ENCODE measurements around the gene ECE1.

Gene ECE1

GRCh38 chr1:21278860-21279845 lies 11.1 kb downstream of the ECE1 start:
- Histone ChIP-seq H3K9me3 (ENCODE audit: control insufficient read depth, low read length) (no peaks in the 10 kb centered on the region), H3K9ac (ENCODE audit: low read length) (peak overlapping the region; percentile 26), H3K4me1 (ENCODE audit: control insufficient read depth, insufficient read depth, low read length) (peaks cover 31% of the 10 kb centered on the region), H3K36me3 (ENCODE audit: control insufficient read depth, insufficient read depth, low read length) (no peaks in the 10 kb centered on the region), H3K4me3 (ENCODE audit: low read length) (no peak overlapping the region), H3K27me3 (ENCODE audit: control insufficient read depth, insufficient read depth, low read length) (no peaks in the 10 kb centered on the region)

GRCh38 chr1:21278208-21278859 lies 11.9 kb downstream of the ECE1 start:
- no peak overlapping the region for H3K4me3 ChIP-seq (ENCODE audit: low read length)
- no peaks in the 10 kb centered on the region for H3K36me3 ChIP-seq (ENCODE audit: control insufficient read depth, insufficient read depth, low read length)
- no peaks in the 10 kb centered on the region for H3K27me3 ChIP-seq (ENCODE audit: control insufficient read depth, insufficient read depth, low read length)
- H3K9me3 ChIP-seq (ENCODE audit: control insufficient read depth, low read length) = no peaks in the 10 kb centered on the region
- peaks cover 31% of the 10 kb centered on the region for H3K4me1 ChIP-seq (ENCODE audit: control insufficient read depth, insufficient read depth, low read length)
- peak overlapping the region; percentile 16 for H3K9ac ChIP-seq (ENCODE audit: low read length)

- Histone ChIP-seq H3K9ac (ENCODE audit: low read length) (no peak overlapping the region), H3K36me3 (ENCODE audit: control insufficient read depth, insufficient read depth, low read length) (no peaks in the 10 kb centered on the region), H3K27me3 (ENCODE audit: control insufficient read depth, insufficient read depth, low read length) (no peaks in the 10 kb centered on the region), H3K4me3 (ENCODE audit: low read length) (no peak overlapping the region), H3K4me1 (ENCODE audit: control insufficient read depth, insufficient read depth, low read length) (peaks cover 31% of the 10 kb centered on the region), H3K9me3 (ENCODE audit: control insufficient read depth, low read length) (no peaks in the 10 kb centered on the region)
Measured at GRCh38 chr1:21277180-21277579, 13.1 kb downstream of the ECE1 start.

- H3K9ac ChIP-seq (ENCODE audit: low read length) = no peak overlapping the region
- no peaks in the 10 kb centered on the region for H3K9me3 ChIP-seq (ENCODE audit: control insufficient read depth, low read length)
- H3K4me1 ChIP-seq (ENCODE audit: control insufficient read depth, insufficient read depth, low read length) = no peaks in the 10 kb centered on the region
- H3K27me3 ChIP-seq (ENCODE audit: control insufficient read depth, insufficient read depth, low read length) = no peaks in the 10 kb centered on the region
- H3K4me3 ChIP-seq (ENCODE audit: low read length) = no peak overlapping the region
- peaks cover 9% of the 10 kb centered on the region for H3K36me3 ChIP-seq (ENCODE audit: control insufficient read depth, insufficient read depth, low read length)
Measured at GRCh38 chr1:21272540-21272939, 17.7 kb downstream of the ECE1 start.

- H3K9me3 ChIP-seq (ENCODE audit: control insufficient read depth, low read length) = no peaks in the 10 kb centered on the region
- H3K36me3 ChIP-seq (ENCODE audit: control insufficient read depth, insufficient read depth, low read length) = peaks cover 9% of the 10 kb centered on the region
- H3K27me3 ChIP-seq (ENCODE audit: control insufficient read depth, insufficient read depth, low read length) = no peaks in the 10 kb centered on the region
- no peak overlapping the region for H3K4me3 ChIP-seq (ENCODE audit: low read length)
- no peaks in the 10 kb centered on the region for H3K4me1 ChIP-seq (ENCODE audit: control insufficient read depth, insufficient read depth, low read length)
- no peak overlapping the region for H3K9ac ChIP-seq (ENCODE audit: low read length)
Measured at GRCh38 chr1:21271550-21271949, 18.7 kb downstream of the ECE1 start.

GRCh38 chr1:21270086-21270689 lies 20.1 kb downstream of the ECE1 start:
- Histone ChIP-seq H3K4me1 (ENCODE audit: control insufficient read depth, insufficient read depth, low read length) (peaks cover 3% of the 10 kb centered on the region), H3K4me3 (ENCODE audit: low read length) (no peak overlapping the region), H3K27me3 (ENCODE audit: control insufficient read depth, insufficient read depth, low read length) (no peaks in the 10 kb centered on the region), H3K9me3 (ENCODE audit: control insufficient read depth, low read length) (no peaks in the 10 kb centered on the region), H3K9ac (ENCODE audit: low read length) (no peak overlapping the region), H3K36me3 (ENCODE audit: control insufficient read depth, insufficient read depth, low read length) (peaks cover 9% of the 10 kb centered on the region)

- Histone ChIP-seq H3K27me3 (ENCODE audit: control insufficient read depth, insufficient read depth, low read length) (no peaks in the 10 kb centered on the region), H3K9me3 (ENCODE audit: control insufficient read depth, low read length) (no peaks in the 10 kb centered on the region), H3K4me1 (ENCODE audit: control insufficient read depth, insufficient read depth, low read length) (peaks cover 3% of the 10 kb centered on the region), H3K36me3 (ENCODE audit: control insufficient read depth, insufficient read depth, low read length) (peaks cover 9% of the 10 kb centered on the region), H3K4me3 (ENCODE audit: low read length) (no peak overlapping the region), H3K9ac (ENCODE audit: low read length) (no peak overlapping the region)
Measured at GRCh38 chr1:21269461-21270085, 20.7 kb downstream of the ECE1 start.

GRCh38 chr1:21268281-21269239 lies 21.7 kb downstream of the ECE1 start:
- no peak overlapping the region for H3K9ac ChIP-seq (ENCODE audit: low read length)
- peaks cover 3% of the 10 kb centered on the region for H3K4me1 ChIP-seq (ENCODE audit: control insufficient read depth, insufficient read depth, low read length)
- H3K27me3 ChIP-seq (ENCODE audit: control insufficient read depth, insufficient read depth, low read length) = no peaks in the 10 kb centered on the region

GRCh38 chr1:21267191-21268077 lies 22.8 kb downstream of the ECE1 start:
- no peak overlapping the region for H3K4me3 ChIP-seq (ENCODE audit: low read length)
- H3K36me3 ChIP-seq (ENCODE audit: control insufficient read depth, insufficient read depth, low read length) = peaks cover 9% of the 10 kb centered on the region
- no peaks in the 10 kb centered on the region for H3K27me3 ChIP-seq (ENCODE audit: control insufficient read depth, insufficient read depth, low read length)
- no peak overlapping the region for H3K9ac ChIP-seq (ENCODE audit: low read length)
- no peaks in the 10 kb centered on the region for H3K9me3 ChIP-seq (ENCODE audit: control insufficient read depth, low read length)
- peaks cover 9% of the 10 kb centered on the region for H3K4me1 ChIP-seq (ENCODE audit: control insufficient read depth, insufficient read depth, low read length)

More at GRCh38 chr1:21268281-21269239, 21.7 kb downstream of the ECE1 start:
- H3K36me3 ChIP-seq (ENCODE audit: control insufficient read depth, insufficient read depth, low read length) = peaks cover 9% of the 10 kb centered on the region
- H3K9me3 ChIP-seq (ENCODE audit: control insufficient read depth, low read length) = no peaks in the 10 kb centered on the region
- no peak overlapping the region for H3K4me3 ChIP-seq (ENCODE audit: low read length)

GRCh38 chr1:21266119-21266774 lies 24.0 kb downstream of the ECE1 start:
- H3K27me3 ChIP-seq (ENCODE audit: control insufficient read depth, insufficient read depth, low read length) = no peaks in the 10 kb centered on the region
- H3K9ac ChIP-seq (ENCODE audit: low read length) = no peak overlapping the region
- H3K36me3 ChIP-seq (ENCODE audit: control insufficient read depth, insufficient read depth, low read length) = peaks cover 5% of the 10 kb centered on the region
- H3K9me3 ChIP-seq (ENCODE audit: control insufficient read depth, low read length) = no peaks in the 10 kb centered on the region
- H3K4me1 ChIP-seq (ENCODE audit: control insufficient read depth, insufficient read depth, low read length) = peaks cover 21% of the 10 kb centered on the region
- no peak overlapping the region for H3K4me3 ChIP-seq (ENCODE audit: low read length)

Data from mucosa of stomach (tissue), 1 donor.